ENCODE data around the gene GPD1L.
"Not testable (repeated sequence)": the region's sequence is repeated elsewhere in the genome, so short reads cannot be mapped to it uniquely, and the experiment has no call there.

GPD1L gene

GRCh38 chr3:32089476-32089875 is 16.9 kb upstream of the GPD1L start:
- ATAC-seq (replicated peaks): no peak
- Mint-ChIP-seq H3K27me3 (peaks cover 27 to 32% of the 10 kb centered on the region in 2 donors), H3K27ac (no peak overlapping the region), H3K9me3 (peaks cover 0 to 2% of the 10 kb centered on the region in 2 donors), H3K4me3 (no peak overlapping the region), H3K36me3 (ENCODE audit: insufficient read depth) (no peaks in the 10 kb centered on the region), H3K4me1 (ENCODE audit: low read depth in 2 of 2) (peaks cover 6 to 8% of the 10 kb centered on the region in 2 donors)
- no peak for DNase-seq

GRCh38 chr3:32093204-32093603 is 13.2 kb upstream of the GPD1L start:
- DNase-seq (no peak), ATAC-seq (replicated peaks) (no peak)
- no peaks in the 10 kb centered on the region for H3K36me3 Mint-ChIP-seq (ENCODE audit: insufficient read depth)
- H3K4me1 Mint-ChIP-seq (ENCODE audit: low read depth in 2 of 2): peaks cover 6 to 8% of the 10 kb centered on the region in 2 donors
- no peak overlapping the region for H3K27ac Mint-ChIP-seq
- H3K4me3 Mint-ChIP-seq: no peak overlapping the region
- peaks cover 24 to 25% of the 10 kb centered on the region in 2 donors for H3K27me3 Mint-ChIP-seq
- H3K9me3 Mint-ChIP-seq: peaks cover 0 to 2% of the 10 kb centered on the region in 2 donors

DNA sequence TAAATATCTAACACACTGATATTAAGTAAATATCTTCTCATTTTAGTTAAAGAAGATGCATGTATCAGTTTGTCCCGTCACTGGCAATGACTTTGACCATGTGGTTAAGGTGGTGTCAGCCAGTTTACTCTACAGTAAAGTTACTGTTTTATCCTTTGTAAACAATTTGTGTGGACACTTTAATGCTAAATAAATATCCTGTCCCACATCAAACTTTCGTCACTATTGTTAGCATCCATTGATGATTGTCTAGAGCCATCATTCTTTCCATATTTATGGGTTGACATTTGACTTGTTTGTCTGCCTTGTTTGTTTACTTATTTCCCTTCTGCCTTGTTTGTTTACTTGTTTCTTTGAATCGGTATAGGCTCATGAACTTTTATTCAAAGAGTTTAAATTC is 11.0 kb upstream of the GPD1L start:
- peaks cover 28 to 29% of the 10 kb centered on the region in 2 donors for H3K27me3 Mint-ChIP-seq
- no peaks in the 10 kb centered on the region for H3K9me3 Mint-ChIP-seq
- no peak overlapping the region for H3K27ac Mint-ChIP-seq
- ATAC-seq (replicated peaks): no peak
- DNase-seq: no peak
- peaks cover 6 to 8% of the 10 kb centered on the region in 2 donors for H3K4me1 Mint-ChIP-seq (ENCODE audit: low read depth in 2 of 2)
- no peak overlapping the region for H3K4me3 Mint-ChIP-seq
- no peaks in the 10 kb centered on the region for H3K36me3 Mint-ChIP-seq (ENCODE audit: insufficient read depth)

- H3K4me3 Mint-ChIP-seq: no peak overlapping the region
- no peak overlapping the region for H3K27ac Mint-ChIP-seq
- H3K4me1 Mint-ChIP-seq (ENCODE audit: low read depth in 2 of 2): no peaks in the 10 kb centered on the region
- no peaks in the 10 kb centered on the region for H3K36me3 Mint-ChIP-seq (ENCODE audit: insufficient read depth)
- H3K27me3 Mint-ChIP-seq: peaks cover 12 to 18% of the 10 kb centered on the region in 2 donors
- DNase-seq: no peak
- ATAC-seq (replicated peaks): no peak
- H3K9me3 Mint-ChIP-seq: peaks cover 2 to 5% of the 10 kb centered on the region in 2 donors
Observed at GRCh38 chr3:32097768-32098167, 8.7 kb upstream of the GPD1L start.

- H3K4me3 Mint-ChIP-seq: no peak overlapping the region
- no peaks in the 10 kb centered on the region for H3K36me3 Mint-ChIP-seq (ENCODE audit: insufficient read depth)
- ATAC-seq (replicated peaks) (no peak), DNase-seq (no peak)
- H3K27me3 Mint-ChIP-seq: peaks cover 6 to 10% of the 10 kb centered on the region in 2 donors
- H3K9me3 Mint-ChIP-seq: peaks cover 2 to 5% of the 10 kb centered on the region in 2 donors
- H3K27ac Mint-ChIP-seq: no peak overlapping the region
- H3K4me1 Mint-ChIP-seq (ENCODE audit: low read depth in 2 of 2): no peaks in the 10 kb centered on the region
Observed at GRCh38 chr3:32098528-32098927, 7.9 kb upstream of the GPD1L start.

- DNase-seq (no peak), ATAC-seq (replicated peaks) (no peak)
- Mint-ChIP-seq H3K36me3 (ENCODE audit: insufficient read depth) (no peaks in the 10 kb centered on the region), H3K4me3 (no peak overlapping the region), H3K27me3 (peaks cover 6 to 10% of the 10 kb centered on the region in 2 donors), H3K4me1 (ENCODE audit: low read depth in 2 of 2) (no peaks in the 10 kb centered on the region), H3K9me3 (peaks cover 2 to 5% of the 10 kb centered on the region in 2 donors), H3K27ac (no peak overlapping the region)
Observed at GRCh38 chr3:32100465-32100864, 6.0 kb upstream of the GPD1L start.

DNA sequence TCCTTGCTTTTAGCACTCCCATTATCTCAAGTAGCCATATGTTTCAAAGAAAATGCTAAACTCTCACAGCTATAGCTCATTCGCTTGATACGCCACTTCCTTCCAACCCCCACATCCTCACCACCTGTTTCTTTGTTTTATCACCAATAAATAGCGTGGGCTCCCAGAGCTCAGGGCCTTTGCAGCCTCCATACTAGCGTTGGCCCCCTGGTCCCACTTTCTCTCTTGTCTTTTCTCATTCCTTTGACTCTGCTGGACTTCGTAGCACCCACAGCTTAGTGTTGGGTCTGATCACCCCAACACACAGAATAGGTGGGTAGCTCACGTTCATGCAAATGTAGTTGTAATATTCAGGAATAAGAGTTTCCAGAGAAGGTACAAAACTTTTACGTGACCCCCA is 4.1 kb upstream of the GPD1L start:
- peaks cover 8 to 10% of the 10 kb centered on the region in 2 donors for H3K4me1 Mint-ChIP-seq (ENCODE audit: low read depth in 2 of 2)
- no peak for DNase-seq

GRCh38 chr3:32104492-32104891 is 1.9 kb upstream of the GPD1L start:
- DNase-seq: no peak
- H3K4me1 Mint-ChIP-seq (ENCODE audit: low read depth in 2 of 2): peaks cover 18 to 24% of the 10 kb centered on the region in 2 donors
- H3K27me3 Mint-ChIP-seq: peaks cover 0 to under 1% of the 10 kb centered on the region in 2 donors
- peaks cover 2 to 5% of the 10 kb centered on the region in 2 donors for H3K9me3 Mint-ChIP-seq
- H3K4me3 Mint-ChIP-seq: no peak overlapping the region
- ATAC-seq (replicated peaks): no peak
- peaks cover 3% of the 10 kb centered on the region for H3K36me3 Mint-ChIP-seq (ENCODE audit: insufficient read depth)
- no peak overlapping the region for H3K27ac Mint-ChIP-seq

More for the DNA sequence above, 4.1 kb upstream of the GPD1L start:
- no peak for ATAC-seq (replicated peaks)
- H3K27ac Mint-ChIP-seq: no peak overlapping the region
- H3K9me3 Mint-ChIP-seq: peaks cover 2 to 5% of the 10 kb centered on the region in 2 donors
- peaks cover 6 to 10% of the 10 kb centered on the region in 2 donors for H3K27me3 Mint-ChIP-seq
- H3K36me3 Mint-ChIP-seq (ENCODE audit: insufficient read depth): peaks cover 3% of the 10 kb centered on the region
- H3K4me3 Mint-ChIP-seq: no peak overlapping the region

GRCh38 chr3:32105291-32106131 is 909 bp upstream of the GPD1L start:
- Mint-ChIP-seq H3K36me3 (ENCODE audit: insufficient read depth) (peaks cover 3% of the 10 kb centered on the region), H3K27ac (peak overlapping the region in 1 of 2 donors; percentile 58), H3K4me1 (ENCODE audit: low read depth in 2 of 2) (peaks cover 19 to 29% of the 10 kb centered on the region in 2 donors), H3K4me3 (peak overlapping the region; percentile 85 to 94), H3K9me3 (peaks cover 2 to 5% of the 10 kb centered on the region in 2 donors), H3K27me3 (no peaks in the 10 kb centered on the region)
- DNase-seq (no peak), ATAC-seq (replicated peaks) (no peak)

GRCh38 chr3:32106929-32107362 is 526 bp downstream of the GPD1L start:
- Mint-ChIP-seq H3K4me3 (peak overlapping the region; percentile 85 to 94), H3K4me1 (ENCODE audit: low read depth in 2 of 2) (peaks cover 24 to 34% of the 10 kb centered on the region in 2 donors), H3K27ac (peak overlapping the region; percentile 66 to 79)

DNA sequence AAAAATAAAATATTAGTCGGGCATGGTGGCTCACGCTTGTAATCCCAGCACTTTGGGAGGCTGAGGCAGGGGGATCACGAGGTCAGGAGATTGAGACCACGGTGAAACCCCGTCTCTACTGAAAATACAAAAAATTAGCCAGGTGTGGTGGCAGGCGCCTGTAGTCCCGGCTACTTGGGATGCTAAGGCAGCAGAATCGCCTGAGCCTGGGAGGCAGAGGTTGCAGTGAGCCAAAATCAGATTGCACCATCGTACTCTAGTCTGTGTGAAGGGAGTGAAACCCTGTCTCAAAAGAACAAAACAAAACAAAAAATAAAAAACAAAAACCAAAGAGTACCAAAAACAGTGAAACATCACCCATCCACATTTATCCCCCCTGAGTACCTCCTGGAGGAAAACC is 1.8 kb downstream of the GPD1L start:
- not testable (repeated sequence) for ATAC-seq (replicated peaks); H3K27ac Mint-ChIP-seq; H3K27me3 Mint-ChIP-seq; H3K4me3 Mint-ChIP-seq; H3K9me3 Mint-ChIP-seq; DNase-seq; H3K36me3 Mint-ChIP-seq (ENCODE audit: insufficient read depth)
- peaks cover 25 to 36% of the 10 kb centered on the region in 2 donors for H3K4me1 Mint-ChIP-seq (ENCODE audit: low read depth in 2 of 2)

More at GRCh38 chr3:32106929-32107362, 526 bp downstream of the GPD1L start:
- H3K9me3 Mint-ChIP-seq: peaks cover 1 to 2% of the 10 kb centered on the region in 2 donors
- ATAC-seq (replicated peaks) (no peak), DNase-seq (no peak)
- H3K27me3 Mint-ChIP-seq: no peaks in the 10 kb centered on the region
- H3K36me3 Mint-ChIP-seq (ENCODE audit: insufficient read depth): peaks cover 3% of the 10 kb centered on the region

DNA sequence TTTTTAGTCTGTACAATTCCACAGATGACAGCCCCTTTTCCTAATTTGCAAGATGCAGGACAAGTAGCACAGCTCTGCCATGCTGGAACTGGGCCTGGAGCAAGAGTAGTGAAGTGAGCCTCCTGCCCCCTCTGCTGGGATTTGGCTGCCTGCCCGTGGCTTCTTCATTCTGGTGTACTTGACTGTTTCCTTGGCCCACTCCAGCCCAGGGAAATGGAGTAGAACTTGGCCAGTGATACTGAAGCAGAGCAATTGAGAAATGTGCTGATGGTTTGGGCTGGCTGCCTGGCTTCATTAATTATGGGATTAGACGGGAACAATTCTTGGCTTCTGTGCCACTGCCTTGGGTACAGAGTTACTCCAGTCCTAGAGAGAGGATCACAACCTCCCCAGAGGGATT is 2.8 kb downstream of the GPD1L start:
- DNase-seq (no peak), ATAC-seq (replicated peaks) (no peak)
- Mint-ChIP-seq H3K27me3 (no peaks in the 10 kb centered on the region), H3K9me3 (no peaks in the 10 kb centered on the region), H3K4me3 (peak overlapping the region in 1 of 2 donors; percentile 40), H3K27ac (no peak overlapping the region), H3K4me1 (ENCODE audit: low read depth in 2 of 2) (peaks cover 35 to 46% of the 10 kb centered on the region in 2 donors), H3K36me3 (ENCODE audit: insufficient read depth) (peaks cover 11% of the 10 kb centered on the region)

DNA sequence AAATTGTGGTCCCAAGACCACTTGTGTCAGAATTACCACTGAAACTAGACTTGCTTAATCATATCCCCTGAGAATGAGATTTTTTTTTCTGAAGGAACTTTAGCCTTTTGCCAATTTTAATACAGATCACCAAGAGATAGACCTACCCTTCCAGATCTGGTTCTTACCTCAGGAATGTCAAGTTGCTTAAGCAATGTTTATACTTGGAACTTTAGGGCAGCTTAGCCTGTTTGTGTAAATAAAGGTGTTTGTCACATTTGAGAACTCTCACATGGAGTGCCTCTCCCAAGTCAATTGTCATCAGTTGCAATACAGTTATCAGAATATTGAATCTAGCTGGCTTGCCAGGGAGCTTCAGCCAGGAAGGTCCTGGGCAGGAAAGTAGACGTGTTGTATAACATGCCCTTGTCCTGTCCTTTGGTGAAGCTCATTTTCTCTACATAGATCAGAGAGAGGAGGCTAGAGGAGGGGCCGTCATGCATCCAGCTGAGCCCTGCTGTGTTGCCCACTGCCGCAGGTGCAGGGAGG is 3.9 kb downstream of the GPD1L start:
- Mint-ChIP-seq H3K27ac (no peak overlapping the region), H3K9me3 (no peaks in the 10 kb centered on the region), H3K4me3 (no peak overlapping the region), H3K36me3 (ENCODE audit: insufficient read depth) (peaks cover 17% of the 10 kb centered on the region), H3K4me1 (ENCODE audit: low read depth in 2 of 2) (peaks cover 41 to 57% of the 10 kb centered on the region in 2 donors), H3K27me3 (no peaks in the 10 kb centered on the region)
- ATAC-seq (replicated peaks) (no peak), DNase-seq (no peak)

- Mint-ChIP-seq H3K4me1 (ENCODE audit: low read depth in 2 of 2) (peaks cover 40 to 56% of the 10 kb centered on the region in 2 donors), H3K9me3 (no peaks in the 10 kb centered on the region), H3K27me3 (no peaks in the 10 kb centered on the region), H3K36me3 (ENCODE audit: insufficient read depth) (peaks cover 19% of the 10 kb centered on the region), H3K27ac (peak overlapping the region in 1 of 2 donors; percentile 3), H3K4me3 (no peak overlapping the region)
- DNase-seq (no peak), ATAC-seq (replicated peaks) (no peak)
Observed at GRCh38 chr3:32111560-32111959, 5.1 kb downstream of the GPD1L start.

Measured in effector memory CD8-positive, alpha-beta T cell (primary cell).